Astrocyte (in vitro differentiated cells and primary cell): ENCODE measurements around the gene AHSA1.

Experiments used
- EZH2 ChIP-seq: IDR thresholded peaks from 2 replicates; pipeline ENCODE4 v1.6.1; 2012; ENCODE audit warnings: mild to moderate bottlenecking, low read length, inconsistent platforms; ENCODE audit not compliant: insufficient read depth
- TF ChIP-seq, protein P1 (sequence below): IDR thresholded peaks from 2 replicates; pipeline ENCODE4 v1.5.1; 2011; ENCODE audit warnings: low read depth, mild to moderate bottlenecking, inconsistent platforms, low read length, moderate library complexity; ENCODE audit not compliant: insufficient read depth

DNA sequence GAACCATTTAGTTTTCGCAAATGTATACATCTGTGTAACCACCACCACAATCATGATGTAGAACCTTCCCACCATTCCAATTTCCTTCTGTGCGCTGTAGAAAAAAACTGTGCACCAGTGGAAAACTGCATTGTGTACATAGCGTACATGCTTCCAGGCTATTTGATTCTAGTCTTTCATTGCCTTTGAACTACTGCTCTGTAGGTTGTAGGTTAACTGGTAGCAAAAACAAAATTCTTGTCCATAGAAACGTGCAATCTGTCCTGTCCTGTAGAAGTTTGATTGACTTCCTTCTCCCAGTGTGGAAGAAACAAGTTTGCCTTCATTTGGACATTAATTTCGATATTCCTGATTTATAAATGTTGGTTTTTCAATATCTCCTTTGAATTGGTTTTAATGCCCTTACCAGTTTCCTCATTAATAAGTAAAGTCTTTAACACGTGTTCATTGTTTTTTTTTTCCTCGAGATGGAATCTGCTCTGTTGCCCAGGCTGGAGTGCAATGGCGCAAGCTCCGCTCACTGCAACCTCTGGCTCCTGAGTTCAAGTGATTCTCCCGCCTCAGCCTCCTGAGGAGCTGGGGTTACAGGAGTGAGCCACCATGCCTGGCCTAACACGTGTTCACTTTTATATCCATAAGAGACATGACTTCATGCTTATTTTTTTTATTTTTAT lies 44.4 kb downstream of the AHSA1 start:
- TF ChIP-seq, protein P1, sequence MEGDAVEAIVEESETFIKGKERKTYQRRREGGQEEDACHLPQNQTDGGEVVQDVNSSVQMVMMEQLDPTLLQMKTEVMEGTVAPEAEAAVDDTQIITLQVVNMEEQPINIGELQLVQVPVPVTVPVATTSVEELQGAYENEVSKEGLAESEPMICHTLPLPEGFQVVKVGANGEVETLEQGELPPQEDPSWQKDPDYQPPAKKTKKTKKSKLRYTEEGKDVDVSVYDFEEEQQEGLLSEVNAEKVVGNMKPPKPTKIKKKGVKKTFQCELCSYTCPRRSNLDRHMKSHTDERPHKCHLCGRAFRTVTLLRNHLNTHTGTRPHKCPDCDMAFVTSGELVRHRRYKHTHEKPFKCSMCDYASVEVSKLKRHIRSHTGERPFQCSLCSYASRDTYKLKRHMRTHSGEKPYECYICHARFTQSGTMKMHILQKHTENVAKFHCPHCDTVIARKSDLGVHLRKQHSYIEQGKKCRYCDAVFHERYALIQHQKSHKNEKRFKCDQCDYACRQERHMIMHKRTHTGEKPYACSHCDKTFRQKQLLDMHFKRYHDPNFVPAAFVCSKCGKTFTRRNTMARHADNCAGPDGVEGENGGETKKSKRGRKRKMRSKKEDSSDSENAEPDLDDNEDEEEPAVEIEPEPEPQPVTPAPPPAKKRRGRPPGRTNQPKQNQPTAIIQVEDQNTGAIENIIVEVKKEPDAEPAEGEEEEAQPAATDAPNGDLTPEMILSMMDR, result no peak
- no peak for TF ChIP-seq EZH2
